ENCODE results near the gene BNIP1.

DNA sequence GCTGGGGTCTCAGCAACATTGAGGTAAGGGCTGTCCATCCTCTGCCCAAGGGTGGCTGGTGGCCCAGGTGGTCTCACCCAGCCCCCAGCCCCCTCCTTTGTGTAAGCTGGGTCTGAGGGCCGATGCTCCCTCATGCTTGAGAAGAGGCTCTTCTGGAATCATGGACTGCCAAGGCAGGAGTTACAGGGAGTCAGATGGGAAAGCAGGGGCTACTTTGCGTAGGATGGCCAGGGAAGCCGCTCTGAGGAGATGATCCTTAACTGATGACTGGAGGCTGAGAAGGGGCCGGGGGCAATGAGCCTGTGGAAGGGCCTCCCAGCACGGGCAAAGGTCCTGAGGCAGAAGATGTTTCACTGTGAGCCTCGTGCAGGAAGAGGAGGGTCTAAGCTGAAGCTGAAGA is 67.0 kb downstream of the BNIP1 start:
- TF ChIP-seq EZH2phosphoT487 (IDR thresholded peaks at IDR 0.05; ENCODE audit: insufficient read depth, low read depth), result no peak
- TF ChIP-seq EZH2 (IDR thresholded peaks at IDR 0.05; ENCODE audit: insufficient read depth, poor library complexity, severe bottlenecking), result no peak

All from GM23248 (cell line).